Trophoblast cell (in vitro differentiated cells and primary cell): Measurements from ENCODE around the gene UNC13B.

Source experiments
- DNase-seq, 2 donors: peaks; one replicate each; pipeline ENCODE4 v3.0.0-alpha.2; 2016
- H2AFZ ChIP-seq: 2 replicates; pipeline ENCODE4 v1.6.1; 2013; ENCODE audit warnings: low read length, moderate library complexity, mild to moderate bottlenecking; ENCODE audit not compliant: insufficient read depth, poor library complexity
- H2AK5ac ChIP-seq: 2 replicates; pipeline ENCODE4 v1.6.1; 2013; ENCODE audit warnings: mild to moderate bottlenecking, low read length
- H2BK120ac ChIP-seq: 2 replicates; pipeline ENCODE4 v1.6.1; 2013; ENCODE audit warnings: low read length, mild to moderate bottlenecking, moderate library complexity; ENCODE audit not compliant: insufficient read depth, poor library complexity
- H2BK12ac ChIP-seq: 2 replicates; pipeline ENCODE4 v1.6.1; 2013; ENCODE audit warnings: mild to moderate bottlenecking, low read length, moderate library complexity
- H2BK5ac ChIP-seq: 2 replicates; pipeline ENCODE4 v1.6.1; 2013; ENCODE audit warnings: low read length, low read depth, moderate library complexity, mild to moderate bottlenecking; ENCODE audit not compliant: poor library complexity
- H3K14ac ChIP-seq: 2 replicates; pipeline ENCODE4 v1.6.1; 2013; ENCODE audit warnings: mild to moderate bottlenecking, low read length
- H3K18ac ChIP-seq: 2 replicates; pipeline ENCODE4 v1.6.1; 2013; ENCODE audit warnings: mild to moderate bottlenecking, low read length
- H3K23ac ChIP-seq: 2 replicates; pipeline ENCODE4 v1.6.1; 2013; ENCODE audit warnings: low read length
- H3K27ac ChIP-seq: 2 replicates; pipeline ENCODE4 v1.5.1; 2013; ENCODE audit warnings: low read depth, mild to moderate bottlenecking, inconsistent platforms, low read length, moderate library complexity
- H3K27me3 ChIP-seq: 2 replicates; pipeline ENCODE4 v1.6.1; 2013; ENCODE audit warnings: inconsistent platforms, mild to moderate bottlenecking, low read length, moderate library complexity; ENCODE audit not compliant: insufficient read depth
- H3K36me3 ChIP-seq, 2 experiments: 1 replicate in 1 of 2; 2 replicates in 1 of 2; pipeline ENCODE4 v1.6.1; 2013; ENCODE audit warnings: low read length in 2 of 2, mild to moderate bottlenecking in 2 of 2, moderate library complexity in 1 of 2; ENCODE audit not compliant: insufficient read depth in 2 of 2, control insufficient read depth in 1 of 2
- H3K4ac ChIP-seq: 2 replicates; pipeline ENCODE4 v1.6.1; 2013; ENCODE audit warnings: low read depth, mild to moderate bottlenecking, low read length, moderate library complexity
- H3K4me1 ChIP-seq, 2 experiments: 1 replicate in 1 of 2; 2 replicates in 1 of 2; pipeline ENCODE4 v1.6.1; 2013; ENCODE audit warnings: low read length in 2 of 2, mild to moderate bottlenecking in 2 of 2, moderate library complexity in 1 of 2; ENCODE audit not compliant: insufficient read depth in 2 of 2, control insufficient read depth in 1 of 2
- H3K4me2 ChIP-seq: 2 replicates; pipeline ENCODE4 v1.6.1; 2013; ENCODE audit warnings: inconsistent platforms, mild to moderate bottlenecking, low read length, moderate library complexity
- H3K4me3 ChIP-seq: 2 replicates; pipeline ENCODE4 v1.5.1; 2013; ENCODE audit warnings: mild to moderate bottlenecking, low read depth, low read length, inconsistent platforms
- H3K79me1 ChIP-seq: one replicate; pipeline ENCODE4 v1.6.1; 2013; ENCODE audit warnings: low read length
- H3K79me2 ChIP-seq: 2 replicates; pipeline ENCODE4 v1.6.1; 2013; ENCODE audit warnings: low read length, mild to moderate bottlenecking; ENCODE audit not compliant: control insufficient read depth, insufficient read depth, poor library complexity
- H3K9ac ChIP-seq: 2 replicates; pipeline ENCODE4 v1.6.1; 2013; ENCODE audit warnings: mild to moderate bottlenecking, low read length
- H3K9me3 ChIP-seq: 2 replicates; pipeline ENCODE4 v1.6.1; 2013; ENCODE audit warnings: low read depth, mild to moderate bottlenecking, control low read depth, inconsistent platforms, low read length; ENCODE audit not compliant: insufficient read depth
- H4K12ac ChIP-seq: 2 replicates; pipeline ENCODE4 v1.6.1; 2013; ENCODE audit warnings: low read depth, mild to moderate bottlenecking, low read length, moderate library complexity
- H4K8ac ChIP-seq: 2 replicates; pipeline ENCODE4 v1.6.1; 2013; ENCODE audit warnings: low read depth, mild to moderate bottlenecking, low read length, moderate library complexity
- H4K91ac ChIP-seq: one replicate; pipeline ENCODE4 v1.6.1; 2013; ENCODE audit warnings: low read depth, mild to moderate bottlenecking, low read length, moderate library complexity
- WGBS: extraction: QIAGEN DNeasy Blood & Tissue Kit; methylation state at CpG from one replicate; pipeline ENCODE4 v1.1.7; 2013; ENCODE audit warnings: missing lambda C conversion rate; ENCODE audit not compliant: insufficient read length, insufficient coverage; ENCODE audit errors: extremely low coverage; 5-methylcytosine and 5-hydroxymethylcytosine counted together

UNC13B gene

DNA sequence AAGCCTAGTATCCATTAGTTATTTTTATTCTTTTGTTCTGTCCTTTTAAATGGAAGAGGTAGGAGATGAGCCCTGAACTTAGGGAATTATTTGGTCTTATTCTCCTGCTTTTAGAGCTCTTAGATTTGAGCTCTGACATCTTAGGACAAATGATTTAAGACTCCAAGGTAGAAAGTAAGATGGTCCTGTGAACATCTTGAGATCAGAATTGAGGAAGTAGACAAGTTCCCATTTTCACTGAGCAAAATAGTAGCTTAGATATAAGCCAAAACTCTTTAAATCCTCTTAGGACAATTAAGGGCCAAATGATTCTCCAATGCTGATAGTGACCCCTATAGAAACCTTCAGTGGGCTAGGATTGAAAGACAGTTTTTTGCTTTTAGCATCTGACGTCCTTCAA lies 275.1 kb downstream of the UNC13B start:
- Histone ChIP-seq H3K18ac (no peak overlapping the region), H3K9me3 (no peaks in the 10 kb centered on the region), H4K91ac (no peak overlapping the region), H3K4ac (no peak overlapping the region), H3K36me3 (no peaks in the 10 kb centered on the region), H3K9ac (no peak overlapping the region), H2BK120ac (no peak overlapping the region), H3K4me2 (no peak overlapping the region), H3K14ac (no peak overlapping the region), H2AK5ac (no peak overlapping the region), H3K4me3 (no peak overlapping the region), H3K23ac (no peak overlapping the region), H3K79me2 (no peaks in the 10 kb centered on the region), H3K4me1 (no peaks in the 10 kb centered on the region), H3K27me3 (no peaks in the 10 kb centered on the region), H3K79me1 (no peaks in the 10 kb centered on the region), H3K27ac (no peak overlapping the region), H4K8ac (no peak overlapping the region), H2AFZ (no peak overlapping the region), H2BK12ac (no peak overlapping the region), H4K12ac (no peak overlapping the region), H2BK5ac (no peak overlapping the region)
- WGBS = no CpG with 5 or more reads among the region's 1 CpG
- no peak for DNase-seq

DNA sequence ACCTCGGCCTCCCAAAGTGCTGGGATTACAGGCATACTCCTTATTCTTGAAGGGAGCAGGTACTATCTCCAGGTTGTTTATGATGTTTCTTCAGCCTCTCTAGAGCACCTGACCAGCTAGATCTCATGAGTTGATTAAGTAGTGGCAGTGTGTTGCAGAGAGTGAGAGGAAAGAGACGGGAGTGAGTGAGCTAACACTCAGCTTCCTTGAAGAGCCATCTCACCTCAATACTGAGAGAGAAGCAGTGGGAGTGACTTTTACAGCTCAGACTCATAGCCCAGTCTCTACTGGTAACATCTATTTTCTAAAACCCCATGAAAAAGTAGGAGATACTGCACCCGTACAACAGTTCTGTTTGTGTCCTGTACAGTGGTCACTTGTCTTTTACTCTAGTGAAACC lies 284.2 kb downstream of the UNC13B start:
- no peak overlapping the region for H3K4me2 ChIP-seq

DNA sequence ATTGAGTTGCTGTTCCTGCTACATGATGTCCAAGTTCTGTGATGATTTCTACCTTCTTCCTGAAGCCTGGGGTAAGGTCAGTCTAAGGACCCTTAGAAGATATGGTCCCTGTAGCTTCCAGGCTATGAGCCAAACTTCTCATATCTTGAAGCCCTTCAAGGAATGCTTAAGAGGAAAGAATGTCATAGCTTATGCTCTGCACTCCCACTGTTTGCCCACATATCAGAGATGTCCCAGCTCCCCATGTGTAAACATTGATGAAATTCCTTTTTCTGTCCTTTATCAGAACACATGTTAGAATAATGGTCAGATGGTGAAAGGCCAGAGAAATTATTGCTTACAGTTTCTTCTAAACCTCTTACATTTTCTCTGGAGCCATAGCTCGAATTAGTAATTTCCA lies 286.7 kb downstream of the UNC13B start:
- H3K9me3 ChIP-seq = peaks cover 3% of the 10 kb centered on the region
- no peak overlapping the region for H2BK120ac ChIP-seq
- H3K36me3 ChIP-seq = no peaks in the 10 kb centered on the region
- no peak overlapping the region for H4K8ac ChIP-seq
- no peak for DNase-seq
- no peak overlapping the region for H3K27ac ChIP-seq
- no peak overlapping the region for H3K4me3 ChIP-seq
- no peak overlapping the region for H3K4me2 ChIP-seq
- H2AFZ ChIP-seq = no peak overlapping the region
- H4K91ac ChIP-seq = no peak overlapping the region
- H2BK12ac ChIP-seq = no peak overlapping the region
- H2AK5ac ChIP-seq = no peak overlapping the region
- H3K18ac ChIP-seq = no peak overlapping the region
- WGBS = no CpG with 5 or more reads among the region's 1 CpG
- no peak overlapping the region for H2BK5ac ChIP-seq
- H3K14ac ChIP-seq = no peak overlapping the region
- no peaks in the 10 kb centered on the region for H3K4me1 ChIP-seq
- no peaks in the 10 kb centered on the region for H3K27me3 ChIP-seq
- H3K79me2 ChIP-seq = no peaks in the 10 kb centered on the region
- no peak overlapping the region for H3K23ac ChIP-seq
- no peak overlapping the region for H4K12ac ChIP-seq
- H3K79me1 ChIP-seq = no peaks in the 10 kb centered on the region
- no peak overlapping the region for H3K9ac ChIP-seq
- H3K4ac ChIP-seq = no peak overlapping the region

More for the DNA sequence above, 284.2 kb downstream of the UNC13B start:
- Histone ChIP-seq H3K9me3 (no peaks in the 10 kb centered on the region), H3K18ac (no peak overlapping the region), H3K14ac (no peak overlapping the region), H2AFZ (no peak overlapping the region), H3K23ac (no peak overlapping the region), H3K4me1 (no peaks in the 10 kb centered on the region), H3K36me3 (no peaks in the 10 kb centered on the region), H2BK5ac (no peak overlapping the region), H4K8ac (no peak overlapping the region), H4K91ac (no peak overlapping the region), H3K27me3 (no peaks in the 10 kb centered on the region), H2BK120ac (no peak overlapping the region), H3K79me1 (no peaks in the 10 kb centered on the region), H2AK5ac (no peak overlapping the region), H3K4me3 (no peak overlapping the region), H3K4ac (no peak overlapping the region), H3K79me2 (no peaks in the 10 kb centered on the region), H4K12ac (no peak overlapping the region), H2BK12ac (no peak overlapping the region), H3K9ac (no peak overlapping the region), H3K27ac (no peak overlapping the region)
- no peak for DNase-seq
- no CpG with 5 or more reads among the region's 3 CpGs for WGBS

DNA sequence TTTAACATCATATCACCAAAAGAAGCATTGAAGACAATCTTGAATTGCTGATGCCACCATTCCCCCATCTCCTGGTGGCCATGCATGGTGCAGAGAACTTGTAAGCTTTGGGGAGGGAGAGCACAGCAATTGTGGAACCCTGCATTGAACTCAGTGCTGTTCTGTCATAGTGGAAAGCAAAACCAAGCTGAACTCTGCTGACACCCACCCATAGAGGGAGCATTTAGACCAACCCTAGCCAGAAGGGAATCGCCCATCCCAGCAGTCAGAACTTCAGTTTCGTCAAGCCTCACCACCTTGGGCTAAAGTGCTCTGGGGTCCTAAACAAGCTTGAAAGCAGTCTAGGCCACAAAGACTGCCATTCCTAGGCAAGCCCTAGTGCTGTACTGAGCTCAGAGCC lies 290.7 kb downstream of the UNC13B start:
- Histone ChIP-seq H4K8ac (no peak overlapping the region), H3K9me3 (peaks cover 5% of the 10 kb centered on the region), H2AK5ac (no peak overlapping the region), H4K12ac (no peak overlapping the region), H3K4me2 (no peak overlapping the region), H3K36me3 (no peaks in the 10 kb centered on the region), H3K18ac (no peak overlapping the region), H3K4me3 (no peak overlapping the region), H3K23ac (no peak overlapping the region), H3K79me1 (no peaks in the 10 kb centered on the region), H4K91ac (no peak overlapping the region), H3K14ac (no peak overlapping the region), H3K27me3 (no peaks in the 10 kb centered on the region), H3K27ac (no peak overlapping the region), H2BK5ac (no peak overlapping the region), H3K4ac (no peak overlapping the region), H2AFZ (no peak overlapping the region), H2BK12ac (no peak overlapping the region), H2BK120ac (no peak overlapping the region), H3K79me2 (no peaks in the 10 kb centered on the region), H3K4me1 (no peaks in the 10 kb centered on the region), H3K9ac (peak overlapping the region; percentile 23)
- no peak for DNase-seq
- no CpG with 5 or more reads among the region's 2 CpGs for WGBS
